HG03139 (cell line): Measurements from ENCODE around the gene ALS2CL.
"Not testable (repeated sequence)": the region's sequence is repeated elsewhere in the genome, so short reads cannot be mapped to it uniquely, and the experiment has no call there.

Experiments
- ATAC-seq: cut with Tn5 transposase; IDR thresholded peaks from one replicate; pipeline ENCODE4 v1.9.1; 2021; ENCODE audit not compliant: unreplicated experiment

Gene ALS2CL

DNA sequence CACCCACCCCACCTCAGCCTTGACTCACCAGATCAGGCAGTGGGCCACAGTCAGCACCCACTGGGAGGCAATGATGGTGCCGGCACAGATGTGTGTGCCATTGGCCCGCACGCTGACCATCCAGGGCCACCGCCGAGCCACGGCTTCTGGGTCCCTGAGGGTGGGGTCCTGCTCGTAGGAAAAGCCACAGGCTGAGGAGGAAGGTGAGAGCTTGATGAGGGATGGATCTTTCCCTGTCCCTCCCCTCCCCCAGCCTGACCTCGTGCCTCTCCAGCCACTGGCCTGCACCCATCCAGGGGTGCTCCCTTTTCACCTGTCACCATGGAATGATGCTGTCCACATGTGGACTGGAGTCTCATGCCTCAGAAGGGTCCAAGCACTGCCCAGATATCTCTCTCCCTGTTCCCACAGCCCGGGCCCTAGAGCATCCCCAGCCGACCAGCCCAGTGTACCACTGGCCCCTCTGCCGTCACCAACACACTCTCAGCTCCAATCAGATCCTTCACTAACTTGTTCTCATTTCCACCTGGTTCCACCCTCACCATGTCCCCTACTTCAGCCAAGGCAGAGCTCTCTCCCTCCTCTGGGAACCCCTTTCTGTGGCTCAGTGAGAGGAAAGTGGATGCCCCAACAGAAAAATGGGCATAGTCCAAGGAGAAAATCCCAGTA, 22.2 kb upstream of the ALS2CL start:
- no peak for ATAC-seq

DNA sequence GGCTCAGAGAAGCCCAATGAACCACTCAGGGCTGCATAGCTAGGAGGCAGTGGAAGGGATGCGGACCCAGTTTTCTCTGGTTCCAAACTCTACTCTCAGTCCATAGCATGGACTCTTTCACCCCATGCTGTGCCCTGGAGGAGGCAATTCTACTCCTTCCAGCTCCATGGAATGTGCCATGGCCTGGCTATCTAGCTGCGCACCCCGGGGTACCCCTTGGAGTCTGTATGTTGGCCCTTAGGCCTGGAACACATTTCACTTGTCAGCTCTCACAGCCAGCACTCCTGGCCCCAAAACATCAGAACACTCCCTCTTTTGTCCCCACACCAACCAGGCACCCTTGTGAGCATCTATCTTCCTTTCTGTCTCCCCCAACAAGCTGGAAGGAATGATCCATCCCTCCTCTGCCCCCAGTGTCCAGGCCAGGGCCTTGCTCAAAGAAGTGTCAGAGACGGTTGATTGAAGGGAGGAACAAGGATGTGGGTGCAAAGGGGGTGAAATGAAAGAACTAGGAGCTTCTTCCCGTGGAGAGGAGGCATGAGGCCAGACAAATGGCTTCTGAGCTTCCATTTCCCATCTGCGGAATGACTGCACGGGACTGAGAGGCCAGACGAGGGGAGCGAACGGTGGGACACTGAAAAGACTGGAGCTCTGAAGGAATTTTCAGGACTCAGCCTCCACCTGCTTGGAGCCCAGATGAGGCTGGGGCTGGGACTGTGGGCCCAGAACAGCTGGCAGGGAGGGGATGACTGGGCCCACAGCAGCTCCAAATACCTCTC, 21.4 kb upstream of the ALS2CL start:
- no peak for ATAC-seq

DNA sequence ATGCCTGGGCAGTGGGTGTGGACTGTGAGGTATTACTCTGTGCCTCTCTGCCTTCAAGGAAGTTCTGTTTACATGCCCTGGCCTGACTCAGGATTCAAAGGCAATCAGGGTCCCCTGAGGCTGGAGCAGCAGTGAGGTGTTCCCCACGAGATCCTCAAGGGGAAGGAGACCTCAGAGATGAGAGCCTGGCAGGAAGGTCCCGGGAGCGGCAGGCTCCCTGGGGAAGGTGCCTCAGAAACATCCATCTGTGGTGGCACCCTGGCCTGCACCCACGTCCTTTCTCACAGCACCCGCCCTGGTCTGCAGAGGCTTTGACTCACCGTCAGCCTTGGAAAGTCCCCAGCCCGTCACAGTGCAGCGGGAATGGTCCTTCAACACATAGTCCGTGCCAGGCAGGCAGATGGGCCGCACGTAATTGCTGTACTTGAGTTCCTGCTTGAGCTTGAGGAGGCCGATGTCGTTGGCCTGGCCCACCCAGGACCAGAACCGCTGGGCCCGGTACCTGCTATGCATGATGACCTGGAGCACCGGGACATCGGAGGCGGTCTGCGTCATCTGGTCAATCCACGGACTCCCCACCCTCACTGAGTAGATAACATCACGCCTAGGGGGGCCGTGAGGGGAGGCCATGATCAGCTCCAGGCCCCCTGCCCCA, 20.5 kb upstream of the ALS2CL start:
- no peak for ATAC-seq

DNA sequence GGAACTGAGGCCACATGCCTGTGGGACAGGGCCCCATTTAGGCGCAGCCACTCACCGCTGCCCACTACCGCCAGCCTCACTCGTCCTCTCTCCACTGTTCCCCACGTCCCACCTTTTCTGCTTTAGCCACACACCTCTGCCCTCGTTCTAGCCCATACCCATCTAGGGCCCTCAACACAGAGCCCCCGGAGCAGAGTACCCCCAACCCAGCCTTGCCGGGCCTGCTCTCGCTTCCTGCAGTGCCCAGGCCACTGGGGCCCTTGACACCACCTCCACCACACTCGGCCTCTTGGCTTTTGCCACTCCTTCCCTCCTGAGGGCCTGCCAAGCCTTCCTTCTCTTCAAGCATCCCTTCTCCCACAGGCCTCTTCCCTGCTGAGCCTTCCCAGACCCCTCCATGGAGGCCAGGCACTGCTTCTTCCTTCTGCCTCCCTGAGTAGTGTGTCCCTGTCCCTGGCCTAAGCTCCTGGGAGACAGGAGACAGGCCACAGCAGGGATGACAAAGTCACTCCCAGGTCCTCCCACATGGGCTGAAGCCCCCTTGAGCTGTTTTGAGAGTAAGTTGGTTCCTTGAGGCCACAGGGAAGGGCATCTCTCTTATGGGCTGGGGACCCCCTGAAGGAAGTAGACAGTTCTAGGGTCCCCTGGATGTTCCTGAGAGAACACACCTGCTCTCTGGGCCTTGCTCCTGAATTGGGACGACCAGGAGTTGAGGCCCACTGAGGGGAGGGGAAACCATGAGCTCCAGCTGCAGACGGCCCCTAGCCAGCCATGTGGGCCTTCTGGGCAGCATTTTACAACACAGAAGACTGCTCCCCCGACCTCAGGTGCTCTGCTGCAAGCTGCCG, 19.8 kb upstream of the ALS2CL start:
- no peak for ATAC-seq

DNA sequence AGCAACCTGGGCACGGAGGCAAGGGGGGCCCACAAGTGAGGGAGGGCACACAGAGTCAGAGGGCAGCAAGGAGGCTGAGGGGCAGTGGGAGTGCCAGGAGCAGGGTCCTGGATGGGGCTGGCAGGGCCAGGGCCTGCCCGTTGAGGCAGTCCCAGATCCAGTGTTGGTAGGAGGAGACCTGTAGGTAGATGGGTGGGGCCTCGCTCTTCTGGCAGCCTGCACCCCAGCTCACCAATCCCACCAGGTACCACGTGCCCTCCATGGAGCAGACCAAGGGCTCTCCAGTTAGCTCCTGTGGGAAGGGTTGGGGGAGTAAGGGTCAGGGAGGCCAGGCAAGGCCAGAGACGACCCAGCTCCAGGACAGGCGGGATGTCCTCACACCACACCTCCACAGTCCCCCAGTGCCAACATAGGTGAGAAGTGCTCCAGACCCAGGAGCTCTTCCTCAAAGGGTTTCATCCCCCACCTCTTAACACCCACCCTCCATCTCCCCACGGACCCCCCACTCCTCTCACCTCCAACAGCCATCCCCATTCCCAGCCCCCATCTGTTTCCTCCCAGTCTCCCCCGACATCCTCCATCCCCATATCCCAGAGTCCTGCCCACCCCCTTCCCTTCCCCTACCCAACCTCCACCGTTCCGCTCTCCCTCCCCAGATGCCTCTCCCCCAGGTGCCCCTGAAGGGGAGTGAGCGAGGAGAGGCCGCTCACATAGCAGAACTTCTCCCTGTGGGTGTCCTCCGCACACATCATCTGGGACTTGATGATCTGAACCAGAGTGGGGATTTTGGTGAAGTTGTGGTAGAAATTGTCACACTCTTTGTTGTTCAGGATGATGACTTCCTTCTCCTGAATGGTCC, 18.9 kb upstream of the ALS2CL start:
- ATAC-seq = no peak

DNA sequence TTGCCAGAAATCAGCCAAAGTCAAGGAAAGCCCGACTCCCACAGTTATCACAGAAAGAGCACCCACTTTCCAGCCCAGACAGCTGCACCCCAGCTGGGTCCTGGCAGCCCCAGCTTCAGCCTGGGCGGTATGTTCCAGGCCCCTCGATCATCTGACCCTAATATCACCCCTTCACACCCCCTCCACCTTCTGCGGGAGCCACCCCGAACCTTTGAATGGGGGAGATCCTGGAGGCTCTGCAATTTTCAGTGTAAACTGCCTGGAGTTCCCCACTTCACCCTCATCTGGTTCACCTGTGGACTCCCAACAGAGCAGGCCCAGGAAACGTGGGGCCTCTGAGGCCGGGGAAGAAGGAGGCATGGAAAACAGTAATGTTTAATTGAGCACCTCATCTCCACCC, 18.3 kb upstream of the ALS2CL start:
- no peak for ATAC-seq

DNA sequence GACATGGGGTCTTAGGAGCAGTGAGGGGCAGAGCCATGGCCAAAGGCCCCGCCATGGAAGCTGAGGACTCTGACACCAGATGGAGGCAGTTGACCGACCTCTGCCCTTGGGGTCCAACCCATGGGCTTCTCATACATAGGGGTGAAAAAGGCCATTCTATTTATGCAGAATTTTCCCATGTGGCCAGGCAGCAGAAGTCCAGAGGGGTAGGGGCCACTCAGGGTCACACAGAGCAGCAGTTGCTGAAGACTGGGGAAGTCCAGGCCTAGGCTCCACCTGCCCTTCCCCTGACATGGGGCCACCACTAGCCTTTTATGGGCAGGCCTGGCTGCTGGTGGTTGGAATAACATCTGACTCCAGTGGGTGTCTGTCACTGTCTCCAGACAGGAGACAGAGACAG, 17.8 kb upstream of the ALS2CL start:
- ATAC-seq = no peak

DNA sequence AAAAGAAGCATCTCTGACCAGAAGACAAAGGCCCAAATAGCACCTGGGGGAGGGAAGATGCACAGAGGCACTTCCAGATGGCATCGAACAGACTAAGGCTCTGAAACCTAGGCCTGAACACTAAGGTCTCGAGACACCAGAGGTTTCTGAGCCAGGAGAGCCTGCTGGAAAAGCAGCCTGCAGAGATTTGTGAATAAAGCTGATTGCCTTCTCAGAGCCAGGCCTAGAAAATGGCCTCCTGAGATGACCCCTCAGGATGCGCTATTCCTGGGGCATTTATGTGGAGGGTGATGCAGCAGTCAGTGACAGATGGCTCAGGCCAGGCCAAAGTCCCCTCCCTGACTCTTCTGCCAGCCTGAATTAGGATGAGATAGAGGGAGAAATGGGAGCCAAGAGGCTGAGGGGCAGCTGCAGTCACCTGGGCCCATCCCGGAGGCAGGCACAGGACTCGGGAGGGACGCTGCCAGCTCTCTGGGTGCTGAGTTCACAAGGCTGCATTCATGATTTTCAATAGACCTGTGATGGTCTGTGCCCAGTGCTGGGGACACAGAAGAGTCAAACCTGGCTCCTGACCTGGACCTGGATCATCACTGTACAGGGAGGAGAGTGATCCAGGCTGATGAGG, 17.3 kb upstream of the ALS2CL start:
- no peak for ATAC-seq

DNA sequence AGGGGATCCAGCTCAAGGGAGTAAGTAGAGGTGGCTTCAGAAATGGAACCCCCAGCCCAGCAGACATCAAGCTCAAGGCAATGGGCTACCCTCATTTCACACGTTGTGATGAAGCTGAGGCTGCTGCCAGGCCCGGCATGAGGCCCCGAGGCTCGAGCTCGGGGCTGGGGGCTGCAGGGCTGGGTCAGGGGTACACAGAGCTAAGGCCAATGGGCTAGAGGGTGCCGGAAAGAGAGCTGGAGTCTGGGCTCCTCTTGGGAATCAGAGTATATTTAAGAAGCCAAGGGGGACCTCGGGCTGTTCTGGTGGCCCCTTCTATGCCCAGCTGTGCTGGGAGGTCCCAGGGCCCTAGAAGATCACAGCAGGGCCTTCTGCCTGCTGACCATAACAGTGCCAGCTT, 16.8 kb upstream of the ALS2CL start:
- ATAC-seq = no peak

DNA sequence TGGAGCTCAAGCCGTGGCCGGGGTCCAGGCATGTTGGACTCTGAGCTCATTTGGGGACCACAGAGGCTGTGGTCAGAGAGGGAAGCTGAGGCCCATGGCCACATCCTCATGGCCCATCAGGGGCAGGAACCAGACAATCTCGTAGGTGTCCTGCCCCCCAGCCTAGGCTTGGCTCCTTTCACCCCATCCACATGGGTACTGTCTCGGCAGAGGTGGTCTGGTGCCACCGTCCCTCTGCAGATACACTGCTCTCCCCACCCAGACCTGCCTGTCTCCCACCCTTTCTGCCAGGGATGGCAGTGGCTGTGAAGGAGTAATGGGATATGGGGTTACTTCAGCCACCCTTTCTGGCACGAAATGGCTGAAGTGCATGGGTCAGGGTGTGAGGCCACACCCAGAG, 16.2 kb upstream of the ALS2CL start:
- no peak for ATAC-seq

DNA sequence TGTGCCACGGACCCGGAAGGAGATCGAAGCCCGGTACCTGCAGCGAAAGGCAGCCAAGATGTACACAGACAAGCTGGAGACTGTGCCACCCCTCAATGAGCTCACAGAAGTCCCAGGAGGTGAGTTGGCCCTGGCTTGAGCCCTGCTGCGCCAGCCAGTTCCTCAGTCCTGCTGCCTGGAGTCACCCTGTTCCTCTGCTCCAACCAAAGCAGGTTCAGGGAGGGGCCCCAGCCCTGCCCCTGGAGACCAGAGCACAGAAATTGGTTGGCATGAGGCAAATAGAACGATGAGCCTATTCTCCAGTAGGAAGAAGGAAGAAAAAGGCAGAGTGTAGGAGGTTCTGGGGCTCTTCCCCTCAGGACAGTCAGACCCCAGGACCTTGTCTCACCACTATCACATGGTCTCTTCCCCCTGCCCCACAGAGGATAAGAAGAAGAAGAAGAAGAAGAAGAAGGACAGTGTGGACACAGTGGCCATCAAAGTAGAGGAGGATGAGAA, 15.7 kb upstream of the ALS2CL start:
- no peak for ATAC-seq

DNA sequence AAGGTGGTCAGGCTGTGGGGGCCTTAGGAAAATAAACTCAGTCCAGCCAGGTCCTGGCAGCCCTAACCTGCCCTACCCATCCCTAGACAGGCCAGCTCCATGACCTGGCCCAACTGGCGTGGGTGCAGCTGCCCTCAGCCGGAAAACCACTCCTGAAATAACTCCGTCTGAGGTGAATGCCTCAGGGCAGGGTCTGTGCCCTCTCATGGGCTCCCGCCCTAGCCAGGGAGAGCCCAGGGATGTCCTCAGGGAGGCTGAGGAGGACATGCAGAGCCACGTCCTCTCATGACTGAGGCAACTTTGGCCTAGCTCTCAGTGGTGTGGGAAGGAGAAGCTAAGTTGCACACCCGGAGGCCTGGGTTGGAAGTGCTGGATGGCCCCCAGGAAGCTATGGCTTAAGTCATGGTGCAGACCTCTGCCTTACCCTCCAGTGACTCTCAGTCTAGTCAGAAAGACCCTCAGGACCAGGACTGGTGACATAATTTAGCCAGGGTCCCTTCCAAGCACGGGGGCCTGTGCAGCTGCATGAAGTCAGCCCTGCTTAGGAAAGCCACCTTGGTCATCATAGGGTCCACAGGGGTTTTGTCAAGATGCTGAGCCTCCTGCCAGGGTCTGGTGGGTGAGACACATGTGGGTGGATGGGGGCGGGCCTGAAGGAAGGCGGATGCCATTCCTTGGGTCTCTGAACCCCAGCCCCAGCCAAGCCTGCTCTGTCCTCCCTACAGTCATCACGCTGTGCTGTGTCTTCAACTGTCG, 15.1 kb upstream of the ALS2CL start:
- no peak for ATAC-seq

DNA sequence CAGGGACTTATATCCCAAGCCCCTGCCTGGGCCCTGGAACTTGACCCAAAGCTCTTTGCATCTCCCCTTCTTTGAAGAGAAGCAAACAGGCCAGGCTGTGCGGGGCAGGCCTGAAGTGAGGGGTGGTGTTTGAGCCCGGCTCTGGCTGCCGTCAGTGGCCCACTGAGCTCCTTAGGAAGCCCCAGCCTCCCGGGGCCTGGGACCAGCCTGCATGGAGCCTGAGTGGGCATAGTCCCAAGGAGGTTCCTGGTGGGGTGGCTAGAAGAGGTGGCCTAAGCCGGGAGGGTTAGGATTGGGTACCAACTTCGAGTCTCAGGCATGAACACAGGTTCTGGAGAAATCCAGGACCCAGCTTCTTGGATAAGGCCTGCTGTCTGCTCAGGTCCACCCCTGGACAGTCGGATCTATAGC, 14.1 kb upstream of the ALS2CL start:
- no peak for ATAC-seq

DNA sequence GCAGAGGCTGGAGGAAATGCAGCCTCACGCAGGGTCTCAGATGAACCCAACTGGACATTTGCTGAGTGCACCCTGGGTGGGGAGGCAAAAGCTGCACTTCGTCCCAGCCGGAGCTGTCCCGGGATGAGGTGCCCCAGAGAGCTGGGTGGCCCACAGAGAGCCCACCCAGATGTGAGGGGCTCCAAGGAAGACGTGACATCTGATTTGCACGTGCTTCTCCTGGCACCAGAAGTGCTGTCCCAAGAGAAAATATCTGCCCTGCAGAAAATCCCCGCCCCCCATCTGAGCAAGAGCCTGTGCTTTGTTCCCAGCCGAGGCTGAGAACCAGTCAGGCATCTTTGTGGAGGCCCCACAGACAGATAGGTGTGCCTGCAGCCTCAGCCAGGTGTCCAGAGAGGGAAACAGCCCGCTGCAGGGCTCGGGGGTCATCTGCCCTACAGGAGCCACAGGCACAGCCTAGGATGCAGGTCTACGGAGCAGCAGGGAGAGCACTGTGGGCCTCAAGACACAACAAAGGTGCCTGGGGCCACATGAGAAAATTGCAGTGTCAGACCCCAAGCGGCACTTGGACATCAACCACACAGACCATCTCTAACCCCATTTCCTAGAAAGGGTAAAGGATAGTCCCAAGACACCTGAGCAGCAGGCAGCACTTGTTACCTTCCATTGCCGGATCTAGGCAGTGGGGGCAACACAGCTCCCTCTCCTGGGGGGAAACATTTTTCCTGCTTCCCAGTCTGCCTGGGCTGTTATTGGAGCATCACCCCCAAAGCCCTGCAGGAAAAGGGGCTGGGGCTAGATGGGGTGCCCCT, 13.5 kb upstream of the ALS2CL start:
- ATAC-seq = no peak

DNA sequence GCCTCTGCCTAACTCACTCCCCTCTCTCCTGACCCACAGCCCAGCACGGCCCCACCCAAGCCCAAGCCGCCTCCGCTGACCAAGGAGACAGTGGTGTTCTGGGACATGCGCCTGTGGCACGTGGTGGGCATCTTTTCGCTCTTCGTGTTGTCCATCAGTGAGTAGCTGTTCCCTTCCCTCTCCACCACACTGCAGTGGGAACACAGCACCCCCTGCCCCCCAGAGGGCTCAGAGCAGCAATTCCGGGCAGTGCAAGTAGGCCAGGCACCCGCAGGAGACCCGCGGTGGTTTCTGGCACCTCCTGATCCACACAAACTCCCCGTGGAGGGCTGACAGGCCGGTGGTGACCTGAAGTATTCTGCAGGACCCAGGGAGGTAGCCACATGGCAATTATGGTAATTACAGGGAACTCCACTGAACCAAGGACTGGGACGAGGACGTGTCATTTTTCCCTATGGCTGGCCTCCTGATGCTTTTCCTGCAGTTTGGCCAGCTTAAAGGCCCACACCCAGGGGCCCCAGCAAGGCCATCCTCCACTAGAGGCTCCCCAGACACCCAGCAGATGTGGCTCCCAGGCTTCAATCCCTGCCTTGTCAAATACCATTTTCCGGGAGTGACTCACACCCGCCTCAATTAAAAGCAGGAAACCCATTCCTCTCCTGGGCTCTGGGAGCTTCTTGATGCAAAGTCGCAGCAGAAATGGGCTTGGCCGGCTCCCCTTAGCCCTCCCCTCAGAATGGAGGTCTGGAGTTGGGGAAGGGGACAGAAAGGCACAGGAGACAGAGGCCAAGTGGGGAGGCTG, 12.5 kb upstream of the ALS2CL start:
- ATAC-seq = no peak

DNA sequence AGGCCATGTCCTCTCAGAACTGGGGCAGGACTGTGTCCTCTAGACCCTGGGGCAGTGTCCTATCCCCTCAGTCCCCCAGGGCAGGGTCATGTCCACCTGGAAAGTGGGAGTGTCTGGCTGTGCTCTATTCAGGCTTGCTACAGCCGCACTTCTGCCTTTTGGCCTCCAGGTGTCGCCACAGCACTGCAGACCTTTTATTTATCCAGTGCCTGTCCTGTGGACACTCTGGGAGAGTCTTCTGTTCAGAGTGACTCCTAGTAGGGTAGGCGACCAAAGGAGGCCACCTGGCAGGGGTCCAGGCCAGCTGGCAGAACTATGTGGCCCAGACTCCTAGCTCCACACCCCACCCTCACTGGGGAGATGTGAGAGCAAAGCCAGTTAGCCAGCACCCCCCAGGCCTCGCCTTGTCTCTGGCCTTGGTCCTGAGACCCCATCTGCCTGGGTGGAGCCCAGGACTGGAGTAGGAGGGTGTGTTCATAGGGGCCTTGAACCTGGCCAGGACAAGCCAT, 11.6 kb upstream of the ALS2CL start:
- ATAC-seq = no peak

DNA sequence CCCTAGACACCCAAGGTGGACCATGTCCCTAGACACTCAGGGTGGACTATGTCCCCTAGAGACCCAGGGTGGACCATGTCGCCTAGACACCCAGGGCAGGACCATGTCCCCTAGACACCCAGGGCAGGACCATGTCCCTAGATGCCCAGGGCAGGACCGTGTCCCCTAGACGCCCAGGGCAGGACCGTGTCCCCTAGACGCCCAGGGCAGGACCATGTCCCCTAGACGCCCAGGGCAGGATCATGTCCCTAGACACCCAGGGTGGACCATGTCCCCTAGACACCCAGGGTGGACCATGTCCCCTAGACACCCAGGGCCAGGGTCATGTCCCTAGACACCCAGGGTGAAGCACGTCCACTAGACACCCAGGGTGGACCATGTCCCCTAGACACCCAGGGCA, 10.9 kb upstream of the ALS2CL start:
- ATAC-seq = not testable (repeated sequence)
